ENCODE results near the gene NTN4.
A peak's percentile ranks its signal among the peaks of the same experiment; 100 is the strongest.
"Not testable (repeated sequence)": the region's sequence is repeated elsewhere in the genome, so short reads cannot be mapped to it uniquely, and the experiment has no call there.

NTN4 gene

DNA sequence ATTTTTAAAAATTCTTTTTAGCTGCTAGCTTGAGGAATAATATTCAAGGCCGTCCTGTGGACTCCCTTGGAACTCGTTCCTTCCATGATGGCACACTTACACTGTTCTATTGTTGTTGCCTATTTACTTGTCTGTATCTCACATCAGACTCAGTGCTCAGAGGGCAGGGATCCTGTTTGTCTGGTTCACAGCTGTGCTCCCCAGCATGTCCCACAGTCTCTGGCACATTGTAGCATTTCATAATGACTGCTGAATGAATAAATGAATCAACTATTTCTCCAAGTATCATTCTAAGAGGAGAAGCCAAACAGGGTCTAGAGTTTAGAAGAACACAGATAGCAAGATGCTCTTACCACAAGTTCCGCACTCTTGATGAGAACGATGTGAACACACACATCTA is 48.0 kb downstream of the NTN4 start:
- DNase-seq = no peak

DNA sequence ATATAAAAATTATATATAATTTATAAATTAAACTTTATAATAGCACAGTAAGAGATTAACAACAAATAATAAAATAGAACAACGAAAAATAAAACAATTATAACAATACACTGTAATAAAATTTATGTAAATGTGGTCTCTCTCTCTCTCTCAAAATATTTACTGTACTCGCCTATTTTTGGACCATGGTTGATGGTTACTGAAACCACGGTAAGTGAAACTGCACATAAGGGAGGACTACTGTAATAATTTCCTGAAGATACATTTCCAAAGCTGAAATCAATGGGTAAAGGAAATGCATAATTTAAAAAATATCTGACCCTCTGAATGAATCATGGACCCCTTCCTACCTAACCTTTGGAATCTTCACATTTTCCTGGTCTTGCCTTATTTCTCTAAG is 48.9 kb downstream of the NTN4 start:
- DNase-seq = no peak

DNA sequence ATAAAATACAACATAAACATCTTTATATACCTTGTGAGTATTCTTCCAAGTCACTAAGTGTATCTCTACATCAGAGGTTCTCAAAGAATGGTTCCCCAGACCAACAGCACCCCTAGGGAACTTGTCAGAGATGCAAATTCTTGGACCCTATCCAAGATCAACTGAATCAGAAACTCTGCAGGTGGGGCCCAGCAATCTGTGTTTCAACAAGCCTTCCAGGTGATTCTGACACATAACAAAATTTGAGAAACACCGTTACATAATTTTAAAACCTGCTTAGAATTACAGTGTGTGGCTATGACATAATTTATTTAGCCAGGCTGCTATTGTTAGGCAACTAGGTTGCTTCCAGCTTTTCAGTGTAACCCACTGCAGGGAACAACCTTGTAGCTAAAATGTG is 49.8 kb downstream of the NTN4 start:
- DNase-seq = no peak

DNA sequence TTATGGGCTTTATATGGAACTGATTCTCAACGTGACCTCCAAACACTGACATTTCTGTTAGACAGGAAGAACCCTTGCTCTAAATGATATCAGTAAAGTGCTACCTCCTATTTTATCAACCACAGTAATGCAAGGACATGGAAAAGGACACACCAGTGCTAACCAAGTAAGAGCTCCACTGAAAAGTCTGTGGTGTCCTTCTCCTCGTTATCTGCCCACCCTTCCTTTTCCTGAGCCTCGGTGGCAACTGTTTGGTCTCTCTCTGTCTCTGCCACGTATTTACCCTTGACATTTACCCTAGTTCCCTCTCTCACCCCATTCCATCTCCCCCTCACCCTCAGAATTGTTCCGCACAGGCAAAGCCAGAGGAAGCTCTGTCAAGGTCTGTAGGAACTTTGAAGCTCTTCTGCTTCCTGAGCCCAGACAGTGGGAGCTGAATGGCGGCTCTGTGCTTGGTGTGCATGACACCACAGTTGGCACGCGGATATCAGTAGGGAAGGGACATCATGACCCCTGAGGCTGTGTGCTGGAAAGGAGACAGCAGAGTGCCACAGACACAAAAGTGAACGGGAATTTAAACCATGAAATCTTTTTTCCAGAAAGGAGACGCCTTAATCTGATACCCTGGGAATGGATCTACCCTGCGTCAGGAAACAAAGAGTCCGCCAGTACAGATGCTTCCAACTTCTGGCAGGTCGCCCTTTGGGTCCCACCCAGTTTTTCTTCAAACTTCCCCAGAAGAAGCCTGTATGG is 50.8 kb downstream of the NTN4 start:
- no peak for DNase-seq

DNA sequence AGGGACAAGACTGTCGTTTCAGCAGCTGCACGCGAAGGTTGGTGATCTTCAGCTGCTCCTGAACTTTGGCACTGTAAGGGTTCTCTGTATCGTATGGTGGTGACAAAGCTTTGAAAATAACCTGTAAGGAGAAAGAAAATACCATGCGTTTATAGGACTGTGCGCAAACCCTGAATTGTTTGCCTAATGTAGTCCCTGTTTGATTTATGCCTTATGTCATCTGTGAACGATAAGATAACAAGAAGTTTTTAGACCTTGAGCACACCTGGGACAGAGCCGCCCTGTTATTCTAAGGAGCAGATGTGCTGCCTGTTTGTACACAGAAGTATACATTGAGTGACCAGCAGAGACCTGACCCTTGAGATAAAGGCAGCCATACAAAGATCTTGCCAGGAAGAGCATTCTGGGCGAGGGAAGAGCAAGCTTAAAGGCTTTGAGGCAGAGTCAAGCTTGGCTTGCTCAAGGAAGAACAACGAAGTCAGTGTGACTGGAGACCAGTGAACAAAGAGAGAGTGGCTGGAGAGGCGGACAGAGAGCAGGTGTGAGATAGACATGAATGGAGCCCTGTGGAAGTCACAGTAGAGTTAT is 52.4 kb downstream of the NTN4 start:
- no peak for DNase-seq

DNA sequence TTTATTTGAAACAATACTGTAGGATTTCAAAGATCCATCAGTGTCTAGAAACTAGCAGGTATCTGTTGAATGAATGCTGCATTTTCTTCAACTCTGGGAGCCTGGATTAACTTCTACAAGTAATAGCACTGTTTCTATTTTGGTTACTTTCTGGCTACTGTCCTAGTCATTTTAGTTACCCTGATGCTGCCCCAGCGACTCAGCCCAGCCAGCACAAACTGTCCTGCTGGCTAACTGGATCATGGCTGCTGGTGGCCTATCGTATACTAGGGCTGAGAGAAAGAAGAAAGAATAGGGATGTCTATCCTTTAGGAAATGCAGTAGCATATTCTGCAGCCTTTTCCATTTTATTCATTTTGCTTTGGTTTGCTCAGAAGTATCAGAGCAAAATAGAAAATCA is 53.9 kb downstream of the NTN4 start:
- DNase-seq = no peak

DNA sequence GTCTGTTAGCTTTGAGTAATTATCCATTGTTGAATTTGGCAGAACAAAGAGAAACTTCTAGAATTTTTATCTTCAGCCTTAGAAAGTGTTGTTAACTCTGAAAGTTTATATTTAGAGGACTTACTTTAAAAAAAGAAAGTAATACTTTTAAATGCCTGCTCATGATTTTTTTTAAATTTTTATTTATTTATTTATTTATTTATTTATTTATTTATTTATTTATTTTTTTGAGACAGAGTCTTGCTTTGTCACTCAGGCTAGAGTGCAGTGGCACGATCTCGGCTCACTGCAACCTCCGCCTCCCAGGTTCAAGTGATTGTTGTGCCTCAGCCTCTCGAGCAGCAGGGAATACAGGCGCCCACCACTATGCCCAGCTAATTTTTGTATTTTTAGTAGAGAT is 54.8 kb downstream of the NTN4 start:
- DNase-seq = not testable (repeated sequence)

DNA sequence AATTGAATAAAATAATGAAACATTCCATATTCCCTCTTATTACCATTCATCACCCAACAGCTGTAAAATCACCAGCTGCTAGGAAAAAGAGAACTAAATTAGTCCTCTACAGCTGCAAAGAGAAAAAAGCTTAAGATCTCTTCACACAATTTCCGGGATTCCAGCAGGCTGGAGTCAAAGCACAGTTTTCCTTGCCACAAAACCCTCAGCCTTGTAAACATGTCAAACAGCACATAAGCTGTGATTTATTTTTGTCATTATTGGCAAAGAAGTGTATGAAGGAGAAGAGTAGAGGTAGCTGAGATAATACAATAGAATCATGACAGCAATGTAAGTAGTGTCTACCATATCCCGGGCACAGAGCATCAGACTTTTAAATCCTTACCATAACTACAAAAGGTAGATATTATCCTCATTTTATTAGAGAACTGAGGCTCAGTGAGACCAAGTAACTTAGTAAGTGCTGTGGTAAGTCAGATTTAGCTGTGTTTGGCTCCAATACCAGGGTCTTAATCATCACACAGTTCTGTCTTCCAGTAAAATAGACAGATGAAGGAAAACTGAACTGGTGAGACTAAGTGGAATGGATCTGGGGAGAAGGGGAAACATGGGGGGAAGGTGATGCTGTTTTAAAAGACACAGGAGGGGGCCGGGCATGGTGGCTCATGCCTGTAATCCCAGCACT is 57.3 kb downstream of the NTN4 start:
- DNase-seq = peak; percentile 58

DNA sequence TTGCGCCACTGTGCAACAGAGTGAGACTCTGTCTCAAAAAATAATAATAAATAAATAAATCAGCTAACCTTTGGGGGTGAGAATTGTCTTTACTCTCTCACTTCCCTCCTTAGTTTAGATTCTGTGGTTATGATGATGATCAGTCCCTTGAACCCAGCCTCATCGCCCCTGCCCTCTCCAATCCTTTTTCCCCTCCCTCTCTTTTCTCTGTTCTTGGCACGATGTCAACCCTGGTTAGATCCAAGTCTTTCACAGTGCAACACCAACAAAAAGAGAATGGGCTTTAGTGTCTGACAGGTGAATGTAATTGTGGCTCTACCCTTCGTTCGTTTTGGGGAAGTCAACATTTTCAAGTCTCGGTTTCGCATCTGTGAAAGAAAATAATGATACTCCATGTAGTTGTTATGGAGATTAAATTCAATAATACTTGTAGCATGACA is 59.0 kb downstream of the NTN4 start:
- DNase-seq = no peak

DNA sequence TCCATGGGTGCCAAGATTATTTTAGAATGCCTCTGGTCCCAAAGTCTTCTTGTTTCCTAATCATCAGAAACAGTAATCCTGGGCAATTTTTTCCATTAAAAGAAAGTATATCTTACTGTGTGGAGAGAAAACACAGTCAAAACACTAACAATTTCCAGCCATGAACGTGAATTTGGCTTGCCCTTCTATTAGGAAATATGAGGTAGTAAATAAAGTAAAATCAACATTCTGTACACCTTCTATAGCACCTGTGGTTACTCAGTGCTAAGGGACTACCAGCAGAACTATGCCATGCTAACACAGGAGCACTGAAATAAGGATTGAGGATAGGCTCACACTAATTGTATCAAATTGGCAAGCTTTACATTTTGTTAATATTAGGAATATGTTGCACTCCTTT is 60.1 kb downstream of the NTN4 start:
- no peak for DNase-seq

DNA sequence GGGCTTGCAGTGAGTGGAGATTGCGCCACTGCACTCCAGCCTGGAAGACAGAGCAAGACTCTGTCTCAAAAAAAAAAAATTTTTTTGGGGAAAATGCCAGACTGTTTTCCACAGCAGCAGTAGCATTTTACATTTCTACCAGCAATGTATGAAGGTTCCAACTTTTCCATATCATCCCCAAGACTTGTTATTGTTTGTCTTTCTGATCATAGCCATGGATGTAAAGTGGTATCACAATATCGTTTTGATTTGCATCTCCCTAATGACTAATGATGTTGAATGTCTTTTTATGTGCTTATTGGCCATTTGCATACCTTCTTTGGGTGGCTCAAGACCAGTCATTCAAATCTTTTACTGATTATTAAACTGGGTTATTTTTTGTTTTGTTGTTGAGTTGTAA is 63.7 kb downstream of the NTN4 start:
- DNase-seq = no peak

DNA sequence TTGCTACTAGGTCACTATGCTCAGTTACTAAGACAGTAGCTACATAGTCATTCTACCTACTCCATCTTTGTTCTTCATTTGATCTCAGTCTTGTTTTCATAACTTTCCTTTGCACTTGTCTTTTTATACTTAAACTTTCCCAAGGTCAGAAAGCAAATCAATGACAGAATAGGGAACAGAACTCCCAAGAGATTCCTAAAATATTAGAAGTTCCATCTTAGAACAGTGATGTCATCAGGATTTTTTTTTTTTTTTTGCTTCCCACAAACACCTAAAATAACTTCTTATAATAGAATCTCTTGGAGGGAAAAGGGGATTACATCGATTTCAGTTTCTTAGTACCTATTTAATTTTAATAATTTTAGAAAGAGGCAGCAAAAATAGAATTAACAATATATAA is 65.8 kb downstream of the NTN4 start:
- no peak for DNase-seq

DNA sequence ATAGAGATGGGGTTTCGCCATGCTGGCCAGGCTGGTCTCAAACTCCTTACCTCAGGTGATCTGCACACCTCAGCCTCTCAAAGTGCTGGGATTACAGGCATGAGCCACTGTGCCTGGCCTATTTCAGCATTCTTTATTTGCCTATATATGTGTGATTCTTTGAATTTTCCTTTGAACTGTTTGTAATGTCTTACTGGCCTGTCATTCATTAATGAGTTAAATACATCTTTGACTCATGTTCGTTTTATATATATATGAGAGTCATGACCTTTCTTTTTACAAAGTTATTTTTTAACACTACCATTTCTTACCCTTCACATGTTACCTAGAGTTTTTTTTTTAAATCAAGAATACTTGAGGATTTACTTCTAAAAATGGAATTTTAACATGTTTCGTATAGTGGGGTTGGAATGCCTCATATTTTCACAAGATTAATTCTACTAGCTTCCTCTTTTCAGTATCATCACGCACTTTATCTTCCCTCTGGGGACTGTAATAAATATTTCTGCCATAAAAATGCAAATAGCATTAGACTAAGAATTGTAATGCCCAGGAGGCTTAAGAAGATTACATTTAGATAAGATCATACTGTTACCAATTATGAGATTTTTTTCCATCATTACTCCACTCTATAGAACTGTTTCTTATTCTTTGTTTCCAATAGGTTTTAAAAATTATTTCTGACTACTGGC is 66.7 kb downstream of the NTN4 start:
- no peak for DNase-seq

DNA sequence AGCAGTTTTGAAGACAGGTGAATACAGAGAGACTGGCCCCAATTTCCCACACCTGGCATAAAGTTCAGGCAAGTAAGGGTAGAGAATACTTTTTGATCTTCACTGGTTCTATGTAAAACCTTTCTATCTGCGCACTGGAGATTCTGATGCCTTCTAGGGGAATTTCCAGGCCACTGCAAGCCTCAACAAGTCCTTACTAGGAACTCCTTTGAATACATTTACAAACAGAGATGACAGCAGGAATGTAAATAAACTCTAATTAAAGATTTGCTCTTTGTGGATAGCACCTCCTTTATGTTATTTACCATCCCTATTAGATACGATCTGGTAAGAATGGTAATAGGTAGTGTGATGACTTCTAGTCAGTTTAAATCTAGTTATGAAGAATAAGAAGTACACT is 69.2 kb downstream of the NTN4 start:
- DNase-seq = no peak

DNA sequence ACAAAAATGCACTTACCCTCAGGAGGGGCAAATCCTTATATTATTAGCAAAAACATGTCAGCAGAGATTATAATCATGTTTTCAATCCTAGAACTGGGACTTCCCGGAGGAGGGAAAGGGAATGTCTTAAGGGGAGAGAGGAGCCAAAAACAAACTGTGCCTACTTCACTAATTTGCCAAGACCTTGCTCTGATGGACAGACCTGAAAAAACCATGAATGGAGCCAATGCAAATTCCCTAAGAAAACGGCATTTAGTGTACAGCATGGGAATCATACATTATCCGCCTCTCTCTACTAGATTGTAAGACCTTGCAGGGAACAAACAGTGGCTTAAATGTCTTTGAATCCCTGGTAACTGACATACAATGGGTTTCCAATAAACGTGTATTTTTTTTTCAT is 70.4 kb downstream of the NTN4 start:
- no peak for DNase-seq

DNA sequence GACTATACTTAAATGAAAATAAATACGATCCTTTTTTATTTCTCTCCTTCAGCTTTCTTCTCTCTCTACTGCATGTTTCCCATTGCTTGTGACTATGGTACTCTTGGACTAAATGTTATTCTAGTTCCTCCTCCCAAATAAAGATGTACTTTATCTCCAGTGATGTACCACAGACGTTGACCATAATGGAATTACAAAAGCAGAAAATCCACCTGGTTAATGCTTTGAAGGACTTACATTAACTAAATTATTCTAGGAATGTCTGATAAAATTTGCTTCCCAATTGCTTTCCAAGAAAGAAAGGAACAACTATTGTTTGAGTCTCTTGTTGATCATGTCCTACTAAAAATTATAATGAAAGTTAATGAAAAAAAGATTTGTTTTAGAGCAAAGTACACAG is 71.8 kb downstream of the NTN4 start:
- no peak for DNase-seq

DNA sequence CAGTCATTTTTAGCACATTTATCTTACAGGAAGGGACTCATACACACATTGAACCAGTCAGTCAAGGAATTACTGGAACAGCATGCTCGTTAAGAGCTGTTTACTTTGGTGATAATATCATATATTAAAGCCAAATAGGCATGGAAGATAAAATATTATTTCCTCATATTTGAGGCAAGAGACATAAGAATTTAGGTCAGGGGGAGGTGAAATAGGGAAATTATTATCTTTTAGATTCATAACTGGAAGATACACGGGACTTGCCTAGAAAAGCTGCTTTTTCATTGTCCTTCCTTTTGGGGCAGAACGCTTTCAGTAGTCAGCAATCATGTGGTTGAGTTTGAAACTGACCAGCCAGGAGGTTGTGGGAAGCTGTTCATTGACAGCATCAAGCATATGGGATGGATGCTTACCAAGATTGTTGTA is 72.5 kb downstream of the NTN4 start:
- DNase-seq = no peak

DNA sequence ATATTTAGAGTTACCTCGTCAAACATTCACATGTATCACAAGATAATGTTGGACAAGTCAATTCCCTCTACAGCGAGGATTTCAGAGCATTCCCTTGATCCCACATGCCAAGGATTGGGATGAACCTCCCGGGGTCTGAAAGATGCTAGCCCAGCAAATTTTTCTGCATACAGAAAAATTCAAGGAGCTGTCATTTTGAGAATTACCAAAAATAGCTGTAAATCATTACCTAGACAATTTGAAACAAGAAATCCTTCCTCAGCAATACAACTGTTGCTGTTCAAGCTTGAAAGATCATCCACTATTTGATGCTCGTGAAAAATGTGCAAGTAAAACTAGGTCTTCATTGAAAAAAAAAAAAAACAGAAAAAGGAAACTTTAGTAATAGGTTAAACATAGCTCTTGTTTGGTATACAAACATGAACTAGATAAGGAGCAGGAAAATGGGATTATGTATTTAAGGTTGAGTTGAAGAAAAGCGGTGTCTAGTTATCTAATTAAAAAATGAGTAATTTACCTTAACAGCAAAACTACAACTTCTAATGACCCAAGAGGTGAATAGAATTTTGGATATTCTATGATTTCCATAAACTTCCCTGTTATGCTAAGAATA is 73.1 kb downstream of the NTN4 start:
- DNase-seq = no peak

DNA sequence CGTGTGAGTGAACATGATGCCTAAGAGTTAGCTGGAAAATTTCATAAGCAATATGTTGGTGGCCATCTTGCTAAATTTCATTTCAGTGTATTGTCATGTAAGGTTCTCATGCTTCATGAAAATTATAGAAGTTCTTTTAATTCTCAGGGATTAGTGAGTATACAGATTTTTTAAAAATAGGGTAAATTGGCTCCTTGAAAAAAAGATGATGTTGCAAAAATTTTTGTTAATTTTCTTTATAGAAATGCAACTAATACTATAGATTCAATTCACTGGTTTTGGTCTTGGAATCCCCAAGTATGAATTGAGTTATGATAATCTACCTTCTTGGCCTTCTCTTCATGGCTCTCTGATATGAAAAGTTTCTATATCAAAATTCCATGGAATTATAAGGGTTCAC is 75.4 kb downstream of the NTN4 start:
- DNase-seq = no peak

DNA sequence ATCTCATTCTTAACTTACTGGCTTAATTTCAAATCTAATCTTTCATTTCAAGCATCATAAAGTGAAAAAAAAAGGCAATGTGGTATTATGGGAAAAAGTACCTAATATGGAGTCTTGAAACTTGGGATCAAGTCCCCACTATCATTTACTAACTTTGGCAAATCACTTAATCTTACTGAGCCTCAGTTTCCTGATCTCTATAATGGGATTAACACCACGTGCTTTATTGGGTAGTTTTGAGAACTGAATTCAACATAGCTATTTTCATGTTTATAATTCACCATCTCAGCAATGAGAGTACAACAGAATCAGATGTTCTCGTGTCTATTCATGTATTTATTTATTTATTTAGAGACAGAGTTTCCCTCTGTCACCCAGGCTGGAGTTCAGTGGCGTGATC is 78.3 kb downstream of the NTN4 start:
- DNase-seq = no peak

DNA sequence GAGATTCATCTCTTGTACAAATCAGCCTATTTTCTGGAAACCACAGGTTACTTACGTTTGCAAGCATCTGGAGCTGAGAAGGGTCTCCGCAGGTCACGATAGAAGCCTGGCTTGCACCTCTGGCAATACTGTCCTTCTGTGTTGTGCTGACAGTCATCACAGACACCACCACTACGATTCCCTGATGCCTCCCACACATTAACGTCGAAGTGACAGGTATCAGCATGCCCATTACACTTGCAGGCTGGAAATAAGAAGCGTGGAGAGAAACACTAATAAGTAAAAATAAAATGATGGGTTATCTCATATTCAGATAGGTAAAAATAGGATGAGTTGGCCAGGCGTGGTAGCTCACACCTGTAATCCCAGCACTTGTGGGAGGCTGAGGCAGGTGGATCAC is 80.2 kb downstream of the NTN4 start:
- DNase-seq = no peak

DNA sequence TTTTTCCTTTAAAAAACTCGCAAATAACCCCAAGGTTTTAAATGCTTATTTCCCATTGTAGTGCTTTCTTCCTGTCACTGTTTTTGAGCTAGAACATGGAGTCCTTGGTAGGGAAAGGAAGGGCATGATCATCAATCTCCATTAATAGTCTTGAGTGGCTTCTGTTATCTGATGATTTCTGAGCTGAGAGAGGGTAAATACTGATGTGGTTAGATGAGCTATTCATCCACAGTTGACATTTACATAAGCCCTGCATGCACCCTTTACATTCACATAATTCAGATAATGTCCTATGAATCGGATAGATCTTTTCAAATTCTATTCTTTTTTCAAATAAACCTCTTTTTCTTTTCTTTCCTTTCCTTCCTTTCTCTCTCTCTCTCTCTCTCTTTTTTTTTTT is 81.4 kb downstream of the NTN4 start:
- DNase-seq = no peak

DNA sequence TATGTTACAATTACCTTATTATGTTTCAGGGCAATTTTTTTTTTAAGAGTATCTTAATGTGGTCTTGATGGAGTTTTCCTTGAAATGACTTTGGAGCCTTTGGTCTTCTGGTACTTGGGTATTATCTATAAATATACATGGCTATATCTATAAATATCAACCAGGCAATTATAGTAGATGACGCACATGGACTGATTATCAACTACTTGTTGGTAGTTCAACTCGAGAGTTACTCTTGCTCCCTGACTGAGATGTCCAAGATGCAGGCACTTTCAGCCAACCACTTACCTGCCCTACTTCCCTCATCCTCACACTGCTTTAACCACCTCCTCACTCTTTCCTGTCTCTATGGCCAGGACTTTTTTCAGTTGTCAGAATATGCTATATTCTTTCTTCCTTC is 85.4 kb downstream of the NTN4 start:
- DNase-seq = no peak
